ENCODE data around the gene ART4.

The ART4 gene

DNA sequence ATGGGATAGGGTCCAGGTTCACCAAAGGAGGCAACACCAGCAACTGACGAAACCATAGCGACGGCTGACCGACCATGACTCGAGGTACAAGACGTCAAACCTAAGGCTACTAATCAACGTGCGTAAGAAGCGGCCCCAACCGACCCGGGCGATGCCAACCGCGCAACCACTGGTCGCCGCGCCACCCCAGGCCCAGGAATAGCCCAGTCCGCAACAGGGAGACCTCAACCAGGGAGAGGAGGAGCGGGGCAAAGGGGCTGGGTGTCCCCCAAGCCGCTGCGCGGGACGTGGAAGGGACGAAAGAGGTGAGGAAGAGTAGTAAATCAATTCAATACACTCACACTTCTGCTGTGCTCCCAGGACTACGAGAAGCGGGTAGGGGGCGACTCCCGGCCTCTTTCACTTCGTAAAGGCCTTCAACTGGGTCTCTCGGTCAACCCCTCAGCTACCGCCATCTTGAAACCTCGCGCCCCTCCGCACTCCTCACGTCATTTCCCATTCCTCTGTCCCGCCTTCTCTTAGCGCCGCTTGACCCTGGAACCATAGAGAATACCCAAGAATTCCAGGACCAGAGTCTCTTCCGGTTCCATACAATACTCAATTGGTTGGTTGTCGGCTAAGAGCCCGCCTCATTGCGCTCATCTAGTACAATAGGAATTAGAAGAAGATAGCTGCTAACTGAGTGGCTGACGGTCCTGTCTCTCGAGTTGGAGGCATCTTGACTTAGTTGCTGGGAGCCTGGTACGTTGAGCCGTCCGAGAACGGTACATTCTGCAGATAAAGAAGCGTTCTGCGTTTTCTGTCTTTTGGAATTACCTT is 40.1 kb downstream of the ART4 start, which contains the start of the genes C12orf60 and WBP11:
Gene C12orf60, plus strand, starts transcription at position 660 of the 819 bp plus-strand sequence. CDS start 19,266 bp downstream, outside the sequence.
Gene WBP11, minus strand, starts transcription at position 468 of the 819 bp plus-strand sequence. CDS start 2,095 bp downstream, outside the sequence.
- H3K9me3 Mint-ChIP-seq, result no peaks in the 10 kb centered on the region
- no peaks in the 10 kb centered on the region for H3K27me3 Mint-ChIP-seq (ENCODE audit: low read depth)
- no peak within 1 kb of the TSS for H3K27ac Mint-ChIP-seq
- H3K4me3 Mint-ChIP-seq, result no peak within 1 kb of the TSS
- H3K4me1 Mint-ChIP-seq, result peaks cover 12% of the 10 kb centered on the region
- H3K36me3 Mint-ChIP-seq (ENCODE audit: low read depth), result peaks cover 8% of the 10 kb centered on the region
- TF ChIP-seq, protein P1, sequence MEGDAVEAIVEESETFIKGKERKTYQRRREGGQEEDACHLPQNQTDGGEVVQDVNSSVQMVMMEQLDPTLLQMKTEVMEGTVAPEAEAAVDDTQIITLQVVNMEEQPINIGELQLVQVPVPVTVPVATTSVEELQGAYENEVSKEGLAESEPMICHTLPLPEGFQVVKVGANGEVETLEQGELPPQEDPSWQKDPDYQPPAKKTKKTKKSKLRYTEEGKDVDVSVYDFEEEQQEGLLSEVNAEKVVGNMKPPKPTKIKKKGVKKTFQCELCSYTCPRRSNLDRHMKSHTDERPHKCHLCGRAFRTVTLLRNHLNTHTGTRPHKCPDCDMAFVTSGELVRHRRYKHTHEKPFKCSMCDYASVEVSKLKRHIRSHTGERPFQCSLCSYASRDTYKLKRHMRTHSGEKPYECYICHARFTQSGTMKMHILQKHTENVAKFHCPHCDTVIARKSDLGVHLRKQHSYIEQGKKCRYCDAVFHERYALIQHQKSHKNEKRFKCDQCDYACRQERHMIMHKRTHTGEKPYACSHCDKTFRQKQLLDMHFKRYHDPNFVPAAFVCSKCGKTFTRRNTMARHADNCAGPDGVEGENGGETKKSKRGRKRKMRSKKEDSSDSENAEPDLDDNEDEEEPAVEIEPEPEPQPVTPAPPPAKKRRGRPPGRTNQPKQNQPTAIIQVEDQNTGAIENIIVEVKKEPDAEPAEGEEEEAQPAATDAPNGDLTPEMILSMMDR (IDR thresholded peaks at IDR 0.05; ENCODE audit: unreplicated experiment in 3 of 3), result no peak

DNA sequence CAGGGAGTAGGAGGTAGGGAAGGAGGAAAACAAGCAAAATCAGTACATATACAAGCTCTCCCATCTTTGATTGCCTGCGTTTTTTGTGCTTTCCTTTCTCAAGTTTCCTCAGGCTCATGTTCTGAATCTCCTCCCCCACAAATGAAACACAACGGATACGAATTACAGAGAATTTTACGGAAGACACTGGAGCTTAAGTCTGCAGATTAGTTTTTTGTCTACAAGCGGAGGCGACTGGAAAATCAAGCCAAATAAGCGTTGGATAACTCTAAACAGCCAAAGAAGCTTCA is 40.7 kb downstream of the ART4 start:
- Mint-ChIP-seq H3K4me3 (no peak overlapping the region), H3K27me3 (ENCODE audit: low read depth) (no peaks in the 10 kb centered on the region), H3K36me3 (ENCODE audit: low read depth) (peaks cover 13% of the 10 kb centered on the region), H3K4me1 (peaks cover 12% of the 10 kb centered on the region), H3K9me3 (no peaks in the 10 kb centered on the region), H3K27ac (no peak overlapping the region)
- TF ChIP-seq, protein P1 (IDR thresholded peaks at IDR 0.05; ENCODE audit: unreplicated experiment in 3 of 3), result no peak

DNA sequence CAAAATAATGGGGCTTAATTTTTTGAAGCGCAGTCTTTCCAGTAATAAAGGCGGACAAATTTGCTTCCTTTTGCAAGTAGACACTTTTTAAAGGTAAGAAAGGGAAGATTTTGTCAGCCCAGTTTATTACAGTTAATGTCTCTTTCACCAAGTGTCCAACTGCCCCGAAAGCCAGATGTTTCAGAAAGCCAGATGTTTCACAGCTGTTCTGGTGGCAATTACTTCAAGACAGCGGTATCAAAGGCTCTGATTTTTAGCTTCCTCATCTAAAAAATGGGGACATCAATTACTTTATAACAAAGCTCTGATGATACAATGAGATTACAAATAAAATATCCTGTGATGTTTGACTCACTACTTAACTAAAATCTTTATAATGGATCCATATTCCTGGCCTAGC is 41.1 kb downstream of the ART4 start:
- peaks cover 17% of the 10 kb centered on the region for H3K36me3 Mint-ChIP-seq (ENCODE audit: low read depth)
- H3K27ac Mint-ChIP-seq, result no peak overlapping the region
- H3K4me3 Mint-ChIP-seq, result no peak overlapping the region

DNA sequence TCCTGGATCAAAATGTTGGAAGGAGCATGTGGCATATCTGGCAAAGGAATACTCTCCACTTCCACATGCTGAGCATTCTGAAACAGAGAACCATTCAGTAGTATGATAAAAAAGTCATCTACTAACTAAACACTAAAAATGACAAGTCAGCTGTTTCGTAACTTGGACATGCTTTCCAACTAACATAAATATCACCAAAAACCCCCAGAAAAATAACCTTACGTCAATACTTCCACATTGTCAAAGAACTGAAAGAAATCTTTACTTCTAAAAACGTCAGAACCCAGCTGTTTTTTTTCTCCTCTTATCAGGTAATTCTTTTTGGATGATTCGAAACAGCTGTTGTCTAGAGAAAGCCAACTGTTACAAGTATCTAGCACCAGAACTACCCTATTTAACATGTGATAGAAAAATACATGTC is 48.3 kb downstream of the ART4 start:
- no peaks in the 10 kb centered on the region for H3K4me1 Mint-ChIP-seq
- TF ChIP-seq, protein P1 (IDR thresholded peaks at IDR 0.05; ENCODE audit: unreplicated experiment in 3 of 3), result no peak
- no peak overlapping the region for H3K4me3 Mint-ChIP-seq
- peak overlapping the region; percentile 40 to 51 (median 43) for H3K27ac Mint-ChIP-seq
- no peaks in the 10 kb centered on the region for H3K27me3 Mint-ChIP-seq (ENCODE audit: low read depth)
- H3K9me3 Mint-ChIP-seq, result no peaks in the 10 kb centered on the region
- H3K36me3 Mint-ChIP-seq (ENCODE audit: low read depth), result peaks cover 78% of the 10 kb centered on the region

More for the DNA sequence above, 41.1 kb downstream of the ART4 start:
- no peaks in the 10 kb centered on the region for H3K27me3 Mint-ChIP-seq (ENCODE audit: low read depth)
- TF ChIP-seq, protein P1 (IDR thresholded peaks at IDR 0.05; ENCODE audit: unreplicated experiment in 3 of 3), result no peak
- peaks cover 12% of the 10 kb centered on the region for H3K4me1 Mint-ChIP-seq
- H3K9me3 Mint-ChIP-seq, result no peaks in the 10 kb centered on the region

DNA sequence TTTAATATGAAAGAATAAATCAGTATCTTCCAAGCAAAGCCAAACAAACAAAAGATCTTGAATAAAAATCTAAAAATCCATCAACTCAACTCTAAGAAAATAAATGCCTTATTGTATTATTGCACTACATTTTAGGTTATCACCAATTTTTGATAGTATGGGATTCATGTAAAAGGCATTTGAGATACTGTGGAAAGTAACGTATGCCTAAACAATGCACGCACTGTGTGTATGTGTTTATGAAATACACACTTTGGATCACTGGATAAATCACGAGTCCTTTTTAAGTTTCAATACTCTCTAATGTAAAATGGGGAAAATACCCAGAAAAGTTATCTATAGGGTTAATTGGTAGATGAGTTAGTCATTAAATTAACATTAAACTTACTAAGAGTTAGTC is 57.8 kb downstream of the ART4 start:
- no peaks in the 10 kb centered on the region for H3K27me3 Mint-ChIP-seq (ENCODE audit: low read depth)
- H3K4me1 Mint-ChIP-seq, result no peaks in the 10 kb centered on the region
- H3K27ac Mint-ChIP-seq, result no peak overlapping the region
- H3K36me3 Mint-ChIP-seq (ENCODE audit: low read depth), result peaks cover 56% of the 10 kb centered on the region
- H3K4me3 Mint-ChIP-seq, result no peak overlapping the region
- no peaks in the 10 kb centered on the region for H3K9me3 Mint-ChIP-seq
- TF ChIP-seq, protein P1 (IDR thresholded peaks at IDR 0.05; ENCODE audit: unreplicated experiment in 3 of 3), result no peak

DNA sequence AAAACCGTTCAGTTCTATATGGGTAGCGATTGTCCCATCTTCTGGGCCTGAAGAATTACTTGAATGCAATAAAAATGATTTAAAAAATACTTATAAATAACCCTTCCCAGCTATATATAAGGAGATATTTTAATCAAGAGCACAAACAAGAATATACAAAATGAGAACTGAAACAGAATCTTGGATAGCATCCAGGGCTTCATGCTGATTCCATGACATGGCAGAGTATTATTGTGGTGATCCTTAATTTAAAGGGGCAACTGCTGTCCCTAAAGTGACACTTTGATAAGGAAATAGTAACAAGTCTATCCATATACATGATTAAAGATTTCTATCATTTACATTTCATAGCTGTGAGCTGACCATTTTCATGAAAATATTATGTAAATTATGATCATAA is 58.9 kb downstream of the ART4 start:
- TF ChIP-seq, protein P1 (IDR thresholded peaks at IDR 0.05; ENCODE audit: unreplicated experiment in 3 of 3), result no peak
- Mint-ChIP-seq H3K27ac (no peak overlapping the region), H3K27me3 (ENCODE audit: low read depth) (no peaks in the 10 kb centered on the region), H3K9me3 (no peaks in the 10 kb centered on the region), H3K36me3 (ENCODE audit: low read depth) (peaks cover 45% of the 10 kb centered on the region), H3K4me3 (no peak overlapping the region), H3K4me1 (no peaks in the 10 kb centered on the region)

All from nephron (organoid).